ENCODE results near the gene ITPR1.

The ITPR1 gene

DNA sequence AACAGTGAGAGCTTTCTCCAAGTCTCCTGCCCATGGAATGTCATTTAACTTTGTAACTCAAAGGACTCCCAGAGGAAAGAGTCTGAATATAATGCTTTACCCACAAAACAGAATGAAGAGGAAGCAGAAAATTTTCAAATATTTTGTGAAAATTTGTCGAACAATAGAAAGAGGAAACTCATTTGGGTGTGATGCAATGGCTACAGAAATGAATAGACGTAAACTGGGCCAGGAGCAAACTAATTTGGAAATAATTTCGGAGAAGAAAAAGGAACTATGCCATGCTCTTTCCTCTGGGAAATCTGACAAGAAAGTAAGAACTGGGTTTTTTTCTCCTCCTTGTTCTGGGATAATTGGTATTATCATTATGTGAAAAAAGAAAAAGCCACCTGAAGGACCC, 14.9 kb upstream of the ITPR1 start:
- DNase-seq (ENCODE audit: extremely low read depth in 1 of 2, low read depth in 1 of 2) = no peak

DNA sequence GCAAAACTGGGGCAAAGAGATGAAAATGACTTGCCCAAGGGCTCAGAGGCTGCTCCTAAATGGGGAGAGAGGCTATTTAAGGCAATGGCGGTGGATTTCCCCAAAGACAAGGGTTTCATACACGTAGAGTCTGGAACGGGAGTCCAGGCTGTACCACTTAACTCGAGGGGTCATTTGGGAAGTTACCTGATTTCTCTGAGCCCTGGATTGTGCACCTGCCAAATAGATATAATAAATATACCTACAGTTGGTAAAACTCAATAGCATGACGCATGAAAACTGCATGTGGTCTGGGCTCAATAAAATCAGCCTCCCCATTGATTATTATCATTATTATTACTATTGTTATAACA, 1.3 kb upstream of the ITPR1 start:
- no peak for DNase-seq (ENCODE audit: extremely low read depth in 1 of 2, low read depth in 1 of 2)

DNA sequence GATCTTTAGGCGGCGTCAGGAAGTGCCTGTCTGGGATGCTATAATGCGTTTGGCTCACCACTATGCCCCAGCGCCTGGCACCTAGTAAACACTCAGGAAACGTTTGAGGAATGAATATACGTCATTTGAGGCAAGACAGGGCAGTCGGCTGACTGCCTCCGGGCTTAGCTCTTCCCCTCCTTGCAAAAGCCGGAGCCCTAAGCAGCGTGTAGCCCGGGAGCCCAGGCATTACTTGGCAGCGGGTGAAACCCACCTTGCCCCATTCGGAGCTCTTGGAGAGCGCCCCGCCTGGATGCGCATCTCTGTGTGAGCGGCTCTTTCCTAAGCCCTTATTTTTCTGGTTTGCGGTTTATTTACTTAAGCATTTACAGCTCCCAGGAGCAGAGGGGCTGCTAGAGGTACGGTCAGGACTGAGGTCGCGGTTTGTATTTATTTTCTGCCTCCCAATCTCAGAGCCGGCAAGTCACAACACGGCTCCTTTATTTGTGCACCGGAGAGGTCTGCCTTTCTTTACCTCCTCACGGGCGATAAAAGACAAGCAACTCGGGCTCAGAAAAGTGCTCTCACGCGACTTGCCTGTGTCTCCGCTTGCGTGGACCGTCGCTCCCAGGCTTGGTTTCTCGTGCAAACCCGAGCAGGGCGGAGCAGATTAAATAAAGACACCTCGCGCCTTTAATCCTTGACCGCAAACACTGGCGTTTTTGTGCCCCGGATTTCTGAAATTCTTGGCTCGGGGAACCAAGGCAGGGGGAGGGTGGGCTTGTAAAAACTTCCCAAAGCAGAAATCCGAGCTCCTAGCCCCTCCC, 737 bp upstream of the ITPR1 start:
- no peak for DNase-seq (ENCODE audit: extremely low read depth in 1 of 2, low read depth in 1 of 2)

DNA sequence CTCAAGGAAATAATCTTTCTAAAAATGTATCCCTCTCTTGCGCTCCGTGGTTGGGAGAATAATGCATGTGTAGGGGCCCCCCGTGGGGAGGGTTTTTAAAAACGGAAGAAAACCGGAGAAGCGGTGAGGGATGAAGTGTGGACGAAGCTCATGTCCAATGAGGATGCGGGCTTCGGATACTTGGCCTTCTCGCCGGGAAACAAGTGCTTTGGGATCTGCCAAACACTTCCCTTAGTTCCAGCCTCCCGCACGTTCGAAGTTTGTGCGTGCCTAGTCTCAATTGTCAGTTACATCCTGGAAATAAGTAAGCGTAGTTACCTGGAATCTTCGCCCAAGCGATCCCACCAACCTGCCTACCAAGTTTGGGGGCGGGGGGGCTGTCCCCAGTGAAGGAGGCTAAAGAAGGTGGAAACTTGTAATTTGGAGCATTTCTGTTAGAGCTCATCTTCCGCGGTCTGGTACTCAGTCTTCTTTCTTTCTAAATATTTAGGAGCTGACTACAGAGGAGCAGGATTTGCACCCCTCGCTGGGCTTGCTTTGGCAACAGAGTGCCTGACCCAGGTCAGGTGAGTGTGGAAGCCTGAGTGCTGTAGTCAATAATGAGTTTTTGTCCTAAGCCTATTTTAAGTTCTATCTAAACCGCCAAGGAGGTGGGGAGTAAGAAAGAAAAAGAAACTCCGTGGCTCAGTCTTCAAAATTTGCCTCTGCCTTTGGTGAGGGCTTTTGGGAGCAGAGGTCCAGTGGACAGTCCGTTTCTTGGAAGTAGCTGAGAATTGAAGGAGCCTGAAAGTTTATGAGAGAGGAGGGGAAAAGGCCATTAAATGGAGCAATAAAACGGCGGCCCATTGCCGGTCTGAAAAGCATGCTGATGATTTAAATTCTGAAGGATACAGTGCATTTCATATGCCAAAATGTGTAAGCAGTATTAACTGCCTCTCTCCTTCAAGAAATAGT, 1.1 kb downstream of the ITPR1 start:
- DNase-seq (ENCODE audit: extremely low read depth in 1 of 2, low read depth in 1 of 2) = no peak

DNA sequence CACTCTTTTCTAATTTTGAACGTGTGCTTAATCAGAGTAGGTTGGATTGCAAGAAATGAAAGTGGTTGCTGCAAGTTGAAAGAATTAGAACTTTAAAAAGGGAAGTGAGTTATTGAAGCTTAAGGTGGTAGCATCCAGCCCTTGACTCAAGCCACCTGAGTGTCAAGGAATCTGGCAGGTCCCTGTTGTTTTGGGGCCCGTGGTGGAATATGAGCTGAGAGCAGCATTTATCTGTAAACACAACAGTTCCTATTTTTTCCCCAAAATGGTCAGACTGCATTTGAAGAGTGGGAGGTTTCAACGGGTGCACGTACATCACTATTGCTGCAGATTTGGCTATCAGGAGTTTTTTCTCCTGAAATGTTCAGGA, 1.7 kb downstream of the ITPR1 start:
- no peak for DNase-seq (ENCODE audit: extremely low read depth in 1 of 2, low read depth in 1 of 2)

DNA sequence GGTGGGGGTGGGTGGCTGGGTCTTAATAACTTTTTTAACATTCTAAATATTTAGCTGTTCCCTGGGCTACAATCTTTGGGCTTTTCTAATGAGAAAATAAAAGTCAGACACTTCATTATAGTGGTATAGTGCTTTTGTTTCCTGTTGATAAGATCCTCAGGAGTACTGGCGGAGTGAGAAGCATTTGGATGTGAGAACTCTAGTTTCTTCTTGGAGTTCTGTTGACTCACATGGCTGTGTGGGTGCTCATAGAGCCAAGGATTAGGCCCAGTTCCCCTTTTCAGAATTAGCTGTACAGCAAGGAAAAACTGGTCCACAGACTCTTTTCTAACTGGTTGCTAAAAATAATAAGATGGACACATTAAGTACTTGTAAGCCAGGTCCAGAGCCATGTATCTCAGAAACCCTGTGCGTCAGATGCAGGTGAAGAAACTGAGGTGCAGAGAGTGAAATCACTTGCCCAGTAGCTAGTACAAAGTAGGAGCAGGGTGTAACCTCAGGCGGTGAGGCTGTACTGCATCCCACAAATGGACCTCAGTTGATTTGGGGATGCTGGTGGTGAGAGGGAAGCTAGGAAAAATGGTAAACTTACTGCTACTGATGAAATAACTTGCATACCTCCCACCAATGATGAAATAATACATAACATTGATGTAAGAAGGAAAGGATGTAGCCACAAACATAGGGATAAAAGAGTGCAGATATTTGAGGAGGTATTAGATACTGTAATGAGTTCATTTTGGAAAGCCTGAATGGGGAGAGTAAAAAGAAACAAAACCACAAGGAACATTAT, 2.3 kb downstream of the ITPR1 start:
- DNase-seq (ENCODE audit: extremely low read depth in 1 of 2, low read depth in 1 of 2) = no peak

DNA sequence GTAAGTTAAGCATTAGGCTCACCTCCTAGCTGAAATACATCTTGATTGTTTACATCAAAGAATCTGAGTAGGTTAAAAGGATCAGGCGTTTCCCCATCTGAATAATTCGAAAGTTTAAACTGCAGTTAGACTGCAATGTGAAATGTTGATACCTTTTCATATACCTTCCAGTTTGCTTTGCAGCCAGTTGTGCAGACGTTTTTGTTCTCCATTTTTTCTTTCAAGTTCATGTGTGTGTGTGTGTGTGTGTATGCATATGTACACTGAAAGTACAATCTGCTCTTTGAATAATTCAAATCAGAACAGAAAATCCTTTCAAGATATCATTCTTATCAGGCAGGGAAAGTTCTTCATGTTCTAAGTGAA, 2.9 kb downstream of the ITPR1 start:
- no peak for DNase-seq (ENCODE audit: extremely low read depth in 1 of 2, low read depth in 1 of 2)

DNA sequence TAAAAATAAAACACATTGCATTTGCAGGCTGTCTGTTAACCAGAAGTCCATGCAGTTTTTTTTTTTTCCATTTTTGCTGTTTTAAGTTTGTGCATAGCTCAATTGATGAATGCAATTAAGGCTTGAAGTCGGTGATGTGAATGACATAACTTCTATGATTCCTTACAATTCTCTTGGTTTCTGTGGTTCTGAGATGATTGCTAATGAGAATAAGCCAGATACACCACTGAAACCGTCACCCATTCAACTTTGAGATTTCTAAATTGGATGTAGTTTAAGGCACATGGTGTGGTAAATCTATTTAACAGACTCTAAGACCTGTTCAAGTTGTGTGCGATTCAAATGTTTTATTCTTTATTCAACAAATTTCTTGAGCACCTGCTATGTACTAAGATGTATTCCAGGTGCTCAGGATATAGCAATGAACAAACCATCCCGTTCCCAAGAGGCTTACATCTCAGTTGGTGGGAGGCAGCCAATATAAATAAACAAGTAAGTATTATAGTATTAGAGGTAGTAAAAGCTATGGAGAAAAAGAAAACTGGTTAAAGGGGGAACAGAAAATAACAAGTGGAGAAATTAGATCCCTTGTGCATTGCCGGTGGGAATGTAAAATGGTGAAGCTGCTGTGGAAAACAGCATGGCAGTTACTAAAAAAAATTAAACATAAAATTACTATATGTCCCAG, 4.0 kb downstream of the ITPR1 start:
- no peak for DNase-seq (ENCODE audit: extremely low read depth in 1 of 2, low read depth in 1 of 2)

DNA sequence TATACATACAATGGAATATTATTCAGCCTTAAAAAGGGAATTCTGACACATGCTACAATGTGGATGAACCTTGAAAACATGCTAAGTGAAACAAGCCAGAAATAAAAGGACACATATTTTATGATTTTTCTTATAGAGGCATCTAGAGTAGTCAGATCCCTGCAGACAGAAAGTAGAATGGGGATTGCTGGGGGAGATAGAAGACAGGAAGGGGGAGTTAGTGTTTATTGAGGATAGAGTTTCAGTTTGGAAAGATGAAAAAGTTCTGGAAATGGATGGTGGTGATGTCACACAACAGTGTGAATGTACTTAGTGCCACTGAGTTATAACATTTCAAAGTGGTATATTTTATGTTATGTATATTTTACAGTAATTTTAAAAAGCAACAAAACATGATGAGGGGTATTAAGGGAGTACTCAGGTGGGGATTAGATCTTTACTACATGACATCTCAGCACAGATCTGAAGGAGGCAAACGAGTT, 4.7 kb downstream of the ITPR1 start:
- DNase-seq (ENCODE audit: extremely low read depth in 1 of 2, low read depth in 1 of 2) = no peak

DNA sequence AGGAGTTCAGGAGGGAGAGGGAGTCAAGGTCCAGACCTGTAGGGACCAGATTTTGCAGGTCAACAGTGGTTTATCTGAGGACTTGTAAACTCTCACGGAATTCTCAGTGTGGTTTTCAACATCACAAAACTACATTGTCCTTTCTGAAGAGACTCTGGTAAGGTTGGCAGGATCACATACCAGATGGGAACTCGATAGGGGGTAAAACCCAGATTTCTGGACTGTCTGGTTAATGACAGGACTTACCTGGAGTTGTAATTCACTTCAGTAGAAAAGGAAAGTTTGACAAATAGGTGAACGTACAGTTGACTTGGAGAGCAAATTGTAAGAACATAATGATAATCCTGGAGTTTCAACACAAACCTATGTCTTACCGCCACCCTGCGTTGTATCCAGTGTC, 5.3 kb downstream of the ITPR1 start:
- DNase-seq (ENCODE audit: extremely low read depth in 1 of 2, low read depth in 1 of 2) = no peak

DNA sequence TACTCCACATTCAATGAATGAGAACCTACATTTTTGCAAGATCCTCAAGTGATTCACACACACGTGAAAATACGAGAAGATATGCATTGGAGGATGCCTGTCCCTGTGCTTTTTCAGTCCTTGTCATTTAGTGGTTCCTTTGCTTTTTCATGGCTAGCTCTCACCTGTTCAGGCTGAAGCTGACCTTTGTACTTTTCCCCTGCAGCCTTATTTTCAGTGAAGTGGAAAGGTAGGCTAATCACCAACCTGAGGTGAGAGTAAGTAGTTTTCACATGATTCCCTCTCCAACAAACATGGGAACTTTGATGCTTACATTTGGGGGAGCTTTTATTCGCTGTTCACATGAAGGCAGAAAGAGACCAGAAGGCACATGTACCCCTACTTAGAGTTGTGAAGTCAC, 8.3 kb downstream of the ITPR1 start:
- DNase-seq (ENCODE audit: extremely low read depth in 1 of 2, low read depth in 1 of 2) = no peak

DNA sequence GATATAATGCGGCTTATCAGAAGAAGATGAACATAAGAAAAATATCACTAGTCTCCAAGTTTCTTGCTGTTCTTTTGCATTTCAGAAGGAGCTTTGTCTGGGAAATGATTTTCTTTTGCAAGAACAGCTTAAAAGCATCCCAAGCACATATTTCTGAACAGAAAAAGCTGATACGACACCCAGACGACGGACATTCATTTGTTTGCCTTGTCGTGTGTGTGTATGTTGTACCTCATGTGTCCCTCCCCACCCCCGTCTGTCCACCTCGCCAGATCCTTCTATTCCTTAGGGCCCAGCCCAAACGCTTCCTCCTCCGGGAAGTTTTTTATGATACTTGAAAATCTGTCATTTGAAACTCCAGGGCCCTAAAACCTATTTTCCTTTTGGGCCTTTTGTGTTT, 8.8 kb downstream of the ITPR1 start:
- DNase-seq (ENCODE audit: extremely low read depth in 1 of 2, low read depth in 1 of 2) = no peak

DNA sequence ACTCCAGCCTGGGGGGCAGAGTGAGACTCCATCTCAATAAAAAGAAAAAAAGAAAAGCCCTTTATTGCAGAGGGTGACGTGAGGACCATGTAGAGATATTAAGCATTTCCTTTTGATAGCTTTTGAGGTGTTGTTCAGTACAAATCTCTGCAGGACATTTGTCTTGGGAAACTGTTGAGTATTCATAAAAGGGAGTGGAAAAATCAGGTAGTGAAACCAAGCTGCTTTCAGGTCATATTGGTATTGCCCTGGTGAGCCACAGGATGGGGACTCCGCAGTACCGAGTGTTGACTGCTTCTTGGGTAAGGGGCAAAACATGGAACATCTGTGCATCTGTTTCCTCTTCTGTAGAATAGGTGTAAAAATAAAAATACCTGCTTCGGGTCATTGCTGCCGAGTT, 9.9 kb downstream of the ITPR1 start:
- no peak for DNase-seq (ENCODE audit: extremely low read depth in 1 of 2, low read depth in 1 of 2)

DNA sequence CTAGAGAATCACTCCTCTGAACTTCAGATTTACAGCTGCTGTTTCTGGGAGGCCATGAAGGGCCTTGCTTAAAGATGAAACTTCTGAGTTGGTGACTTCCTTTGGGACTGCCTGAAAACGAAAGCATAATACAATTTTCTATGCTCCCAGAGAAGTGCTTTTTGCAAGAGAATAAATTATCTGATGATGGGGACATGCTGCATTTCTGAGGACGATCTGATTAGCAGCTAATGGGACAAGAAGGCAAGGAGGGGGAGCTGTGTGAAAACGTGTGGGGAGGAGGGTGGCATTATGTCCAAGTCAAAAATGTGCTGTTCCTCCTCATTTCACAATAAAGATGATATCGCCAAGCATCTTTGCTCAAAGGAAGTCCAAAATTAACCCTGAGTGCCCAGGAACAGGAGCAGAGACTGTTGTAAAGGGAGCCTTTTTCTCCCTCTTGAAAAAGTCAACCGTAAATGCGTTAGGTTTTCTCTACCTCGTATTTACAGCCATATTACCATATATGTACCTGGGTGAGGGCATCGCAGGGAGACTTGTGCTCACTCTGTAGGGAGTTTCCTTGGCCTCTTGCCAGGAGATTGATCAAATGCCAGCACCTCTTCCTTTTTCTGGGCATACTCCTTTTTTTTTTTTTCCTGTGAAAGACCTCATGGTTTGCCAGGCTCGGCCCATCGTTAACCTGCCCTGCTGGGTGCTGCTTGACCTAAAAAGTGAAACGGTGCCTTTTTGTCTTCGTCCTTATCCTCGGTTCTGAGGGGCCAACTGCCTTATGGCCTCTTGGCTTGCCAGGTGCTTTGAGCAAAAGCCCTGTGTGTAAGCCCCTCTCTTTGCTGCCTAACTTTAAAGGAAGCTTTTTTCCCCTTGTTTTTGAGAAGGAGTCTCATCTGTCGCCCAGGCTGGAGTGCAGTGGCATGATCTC, 11.5 kb downstream of the ITPR1 start:
- DNase-seq (ENCODE audit: extremely low read depth in 1 of 2, low read depth in 1 of 2) = no peak

DNA sequence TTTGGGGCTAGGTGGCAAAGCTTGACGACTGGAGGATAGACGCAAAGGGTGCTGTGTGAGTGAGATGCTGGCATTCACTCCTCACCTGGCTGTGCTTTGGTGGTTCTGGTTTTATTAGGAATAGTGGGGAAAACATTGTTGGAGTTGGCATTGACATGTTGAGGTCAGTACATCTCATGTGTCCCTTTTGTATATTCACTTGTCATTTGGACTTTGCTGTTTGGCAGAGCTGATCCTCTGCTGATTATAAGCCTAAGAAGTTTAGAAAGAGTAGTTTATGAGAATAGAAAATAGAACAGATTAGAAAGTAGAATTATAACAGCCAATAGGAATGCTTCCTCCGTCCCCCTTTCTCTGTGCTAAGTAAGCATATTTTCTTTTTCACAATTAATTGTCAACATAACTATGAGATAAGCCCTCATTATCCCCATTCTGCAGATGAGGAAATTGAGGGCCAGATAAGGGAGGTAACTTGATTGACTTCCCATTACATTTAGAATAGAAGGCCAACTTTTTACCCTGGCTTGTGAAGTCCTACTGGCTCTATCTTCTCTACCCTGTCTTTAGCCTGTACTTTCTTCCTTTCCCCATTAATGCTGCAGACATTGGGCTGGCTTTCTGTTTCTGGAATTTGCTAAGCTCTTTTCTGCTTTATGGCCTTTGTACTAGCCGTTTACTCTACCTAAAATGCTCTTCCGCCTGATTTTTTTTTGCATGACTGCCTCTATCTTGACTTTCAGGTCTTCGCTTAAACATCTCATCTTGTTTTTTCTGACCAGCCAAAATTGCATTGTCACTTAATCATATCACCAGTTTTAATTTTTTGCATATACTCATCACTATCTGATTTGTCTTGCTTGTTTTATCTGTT, 12.8 kb downstream of the ITPR1 start:
- DNase-seq (ENCODE audit: extremely low read depth in 1 of 2, low read depth in 1 of 2) = no peak

DNA sequence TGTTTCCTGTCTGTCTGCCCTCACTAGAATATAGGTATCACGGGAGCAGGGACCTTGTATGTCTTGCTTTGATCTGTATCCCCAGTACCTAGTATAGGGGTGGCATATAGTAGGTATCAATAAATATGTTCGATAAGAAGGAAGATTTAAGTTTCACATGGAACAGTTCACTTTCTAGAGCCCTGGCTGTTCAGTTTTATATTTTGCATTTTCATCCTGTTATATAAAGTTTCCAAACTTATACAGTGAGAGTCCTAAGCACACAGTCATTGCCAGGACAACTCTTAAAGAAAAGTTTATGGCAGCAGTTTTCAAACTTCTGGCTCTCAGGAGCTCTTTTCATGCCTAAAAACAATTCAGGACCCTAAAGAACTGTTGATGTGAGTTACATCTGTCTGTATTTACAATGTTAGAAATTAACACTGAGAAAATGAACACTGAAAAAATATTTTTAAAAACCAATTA, 13.4 kb downstream of the ITPR1 start:
- no peak for DNase-seq (ENCODE audit: extremely low read depth in 1 of 2, low read depth in 1 of 2)

DNA sequence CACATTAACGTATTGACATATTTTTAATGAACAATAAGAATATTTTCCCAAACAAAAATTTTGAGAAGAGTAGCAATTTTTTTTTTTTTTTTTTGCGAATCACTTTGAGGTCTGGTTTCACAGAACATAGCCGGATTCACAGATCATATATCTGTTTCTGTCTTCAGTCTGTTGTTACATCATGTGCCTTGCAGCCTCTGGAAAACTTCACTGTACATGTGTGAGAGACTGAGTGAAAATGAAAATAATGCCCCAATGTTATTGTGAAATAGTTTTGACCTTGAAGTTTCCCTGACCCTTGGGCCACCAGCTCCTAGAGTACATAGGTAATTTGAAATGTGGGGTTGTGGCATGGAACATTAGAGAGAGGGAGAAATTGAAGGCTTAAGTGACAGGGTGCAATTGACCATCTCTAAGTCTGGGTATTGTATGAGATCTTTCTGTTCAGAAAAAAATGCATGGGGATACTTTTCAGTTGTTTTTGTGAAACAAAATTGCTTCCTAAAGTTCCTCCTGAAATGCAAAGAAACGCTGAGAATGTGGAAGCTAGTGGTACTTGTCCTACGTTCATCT, 14.0 kb downstream of the ITPR1 start:
- no peak for DNase-seq (ENCODE audit: extremely low read depth in 1 of 2, low read depth in 1 of 2)
